Astrocyte (in vitro differentiated cells and primary cell): Measurements from ENCODE around the gene SUSD2. TPM values are rescaled to one million over a fixed set of nuclear protein-coding genes. Genes with fewer than 3 reads are reported as not detected.
"Not testable (repeated sequence)": the region's sequence is repeated elsewhere in the genome, so short reads cannot be mapped to it uniquely, and the experiment has no call there.

ENCODE experiments used
- DNase-seq: peaks from one replicate; pipeline ENCODE4 v3.0.0-alpha.2; 2010; ENCODE audit warnings: low read depth
- FAIRE-seq: peaks from 2 replicates; lab custom pipeline; 2011; peaks lifted over from hg19 to GRCh38; lab: Jason Lieb, UNC
- H2AFZ ChIP-seq: 2 replicates; pipeline ENCODE4 v1.6.0; 2012; ENCODE audit warnings: low read depth, low read length, inconsistent platforms
- H3K27ac ChIP-seq: 2 replicates; pipeline ENCODE4 v1.5.1; 2011; ENCODE audit warnings: low read depth, low read length, inconsistent platforms
- H3K27me3 ChIP-seq: 2 replicates; pipeline ENCODE4 v1.6.0; 2011; ENCODE audit warnings: low read length, inconsistent platforms; ENCODE audit not compliant: insufficient read depth
- H3K36me3 ChIP-seq: 2 replicates; pipeline ENCODE4 v1.5.1; 2011; ENCODE audit warnings: low read length, inconsistent platforms; ENCODE audit not compliant: insufficient read depth
- H3K4me1 ChIP-seq: 2 replicates; pipeline ENCODE4 v1.5.1; 2011; ENCODE audit warnings: low read length, inconsistent platforms; ENCODE audit not compliant: insufficient read depth
- H3K4me2 ChIP-seq: 2 replicates; pipeline ENCODE4 v1.6.0; 2012; ENCODE audit warnings: low read length, inconsistent platforms
- H3K4me3 ChIP-seq: 2 replicates; pipeline ENCODE4 v1.5.1; 2011; ENCODE audit warnings: low read depth, mild to moderate bottlenecking, low read length, inconsistent platforms; ENCODE audit not compliant: insufficient read depth
- H3K79me2 ChIP-seq: 2 replicates; pipeline ENCODE4 v1.6.0; 2012; ENCODE audit warnings: mild to moderate bottlenecking, low read length, inconsistent platforms; ENCODE audit not compliant: insufficient read depth
- H3K9ac ChIP-seq: 2 replicates; pipeline ENCODE4 v1.6.0; 2012; ENCODE audit warnings: mild to moderate bottlenecking, low read length, inconsistent platforms
- H3K9me3 ChIP-seq: 2 replicates; pipeline ENCODE4 v1.5.1; 2012; ENCODE audit warnings: low read depth, mild to moderate bottlenecking, low read length, inconsistent platforms; ENCODE audit not compliant: insufficient read depth
- H4K20me1 ChIP-seq: 2 replicates; pipeline ENCODE4 v1.6.0; 2012; ENCODE audit warnings: low read length, inconsistent platforms; ENCODE audit not compliant: insufficient read depth
- H3K27ac Mint-ChIP-seq: one replicate; pipeline ENCODE4 v1.8.0; 2021; ENCODE audit warnings: mild to moderate bottlenecking, mixed read lengths; ENCODE audit not compliant: unreplicated experiment
- H3K27me3 Mint-ChIP-seq: one replicate; pipeline ENCODE4 v1.8.0; 2021; ENCODE audit warnings: low read depth, mixed read lengths; ENCODE audit not compliant: unreplicated experiment
- H3K36me3 Mint-ChIP-seq: one replicate; pipeline ENCODE4 v1.8.0; 2021; ENCODE audit warnings: low read depth, mixed read lengths; ENCODE audit not compliant: unreplicated experiment
- H3K4me1 Mint-ChIP-seq: one replicate; pipeline ENCODE4 v1.8.0; 2021; ENCODE audit warnings: low read depth, mixed read lengths; ENCODE audit not compliant: unreplicated experiment
- H3K4me3 Mint-ChIP-seq: one replicate; pipeline ENCODE4 v1.8.0; 2021; ENCODE audit warnings: mild to moderate bottlenecking, moderate library complexity, mixed read lengths; ENCODE audit not compliant: unreplicated experiment
- H3K9me3 Mint-ChIP-seq: one replicate; pipeline ENCODE4 v1.8.0; 2021; ENCODE audit warnings: mild to moderate bottlenecking, mixed read lengths; ENCODE audit not compliant: unreplicated experiment
- CTCF ChIP-seq: IDR thresholded peaks from 2 replicates; pipeline ENCODE4 v1.5.1; 2011; ENCODE audit warnings: low read depth, mild to moderate bottlenecking, inconsistent platforms, low read length, moderate library complexity; ENCODE audit not compliant: insufficient read depth
- EZH2 ChIP-seq: IDR thresholded peaks from 2 replicates; pipeline ENCODE4 v1.6.1; 2012; ENCODE audit warnings: mild to moderate bottlenecking, low read length, inconsistent platforms; ENCODE audit not compliant: insufficient read depth
- total RNA-seq: library from RNA; stranded (reverse); gene quantifications from 2 replicates; pipeline ENCODE4 v1.2.1, GENCODE V29; 2021

SUSD2 gene
- total RNA-seq, 1 donor from 2014 or later, result 0.77 TPM

GRCh38 chr22:24134090-24134846, 47.0 kb upstream of the SUSD2 start:
- H2AFZ ChIP-seq, result no peak overlapping the region
- Mint-ChIP-seq H3K4me3 (no peak overlapping the region), H3K27ac (no peak overlapping the region), H3K9me3 (no peaks in the 10 kb centered on the region), H3K36me3 (peaks cover 6% of the 10 kb centered on the region), H3K27me3 (no peaks in the 10 kb centered on the region), H3K4me1 (no peaks in the 10 kb centered on the region)
- no peak overlapping the region for H3K4me2 ChIP-seq
- no peak for DNase-seq
- H3K4me3 ChIP-seq, result no peak overlapping the region
- no peak overlapping the region for H3K9ac ChIP-seq
- H3K27ac ChIP-seq, result no peak overlapping the region
- H3K9me3 ChIP-seq, result no peaks in the 10 kb centered on the region
- FAIRE-seq, result no peak
- no peaks in the 10 kb centered on the region for H3K27me3 ChIP-seq
- H3K36me3 ChIP-seq, result no peaks in the 10 kb centered on the region
- TF ChIP-seq EZH2, result no peak
- TF ChIP-seq CTCF, result no peak
- H3K79me2 ChIP-seq, result no peaks in the 10 kb centered on the region
- H3K4me1 ChIP-seq, result peaks cover 5% of the 10 kb centered on the region
- peaks cover 14% of the 10 kb centered on the region for H4K20me1 ChIP-seq

GRCh38 chr22:24136533-24136932, 44.8 kb upstream of the SUSD2 start:
- H3K9me3 Mint-ChIP-seq, H3K4me1 ChIP-seq, H3K4me3 ChIP-seq, FAIRE-seq, H3K27me3 Mint-ChIP-seq, H3K9me3 ChIP-seq, H3K9ac ChIP-seq, H3K27ac Mint-ChIP-seq, H3K27ac ChIP-seq, H3K36me3 ChIP-seq, H3K4me3 Mint-ChIP-seq, H3K4me2 ChIP-seq, H3K4me1 Mint-ChIP-seq, H3K79me2 ChIP-seq, H3K36me3 Mint-ChIP-seq, H3K27me3 ChIP-seq, H2AFZ ChIP-seq, DNase-seq: not testable (repeated sequence)
- peaks cover 14% of the 10 kb centered on the region for H4K20me1 ChIP-seq

GRCh38 chr22:24137595-24137994, 43.7 kb upstream of the SUSD2 start:
- Histone ChIP-seq H3K27ac (no peak overlapping the region), H3K9ac (no peak overlapping the region), H4K20me1 (peaks cover 22% of the 10 kb centered on the region), H3K9me3 (no peaks in the 10 kb centered on the region), H3K36me3 (no peaks in the 10 kb centered on the region), H3K4me2 (no peak overlapping the region), H3K27me3 (no peaks in the 10 kb centered on the region), H3K4me3 (no peak overlapping the region), H2AFZ (no peak overlapping the region), H3K4me1 (peaks cover 12% of the 10 kb centered on the region), H3K79me2 (no peaks in the 10 kb centered on the region)
- no peak overlapping the region for H3K4me3 Mint-ChIP-seq
- H3K27ac Mint-ChIP-seq, result no peak overlapping the region
- peaks cover 2% of the 10 kb centered on the region for H3K4me1 Mint-ChIP-seq
- TF ChIP-seq CTCF (no peak), EZH2 (no peak)
- no peaks in the 10 kb centered on the region for H3K27me3 Mint-ChIP-seq
- peaks cover 9% of the 10 kb centered on the region for H3K36me3 Mint-ChIP-seq
- DNase-seq (peak; percentile 60), FAIRE-seq (no peak)
- H3K9me3 Mint-ChIP-seq, result no peaks in the 10 kb centered on the region
